ENCODE measurements around the gene SNRNP48. TPM values are rescaled to one million over a fixed set of nuclear protein-coding genes. Genes with fewer than 3 reads are reported as not detected.
A peak's percentile ranks its signal among the peaks of the same experiment; 100 is the strongest.

The SNRNP48 gene
- total and polyA plus RNA-seq, 4 donors, result 4.6 to 23.9 (median 6.7) TPM

GRCh38 chr6:7562769-7563168 is 27.2 kb upstream of the SNRNP48 start:
- peaks cover 0 to 5% (median 0%) of the 10 kb centered on the region in 4 donors for H3K36me3 ChIP-seq (ENCODE audit: control insufficient read depth in 4 of 4, insufficient read depth in 4 of 4, low read length in 4 of 4)
- H3K9me3 ChIP-seq (ENCODE audit: control insufficient read depth in 4 of 4, insufficient read depth in 3 of 4, low read length in 3 of 4), result peaks cover 0 to 1% (median 0%) of the 10 kb centered on the region in 4 donors
- DNase-seq, result peak in 1 of 3 donors; percentile 14
- H3K9ac ChIP-seq (ENCODE audit: insufficient read depth in 1 of 2, low read length in 2 of 2), result no peak overlapping the region
- no peak overlapping the region for H3K4me3 ChIP-seq
- no peak for ATAC-seq (ENCODE audit: insufficient read depth, low FRiP score)
- TF ChIP-seq CTCF (IDR thresholded peaks at IDR 0.05; ENCODE audit: control extremely low read depth, extremely low read depth), result no peak
- WGBS, 2 donors, result 51 to 63% methylated on average over 4 of the region's 4 CpGs
- peaks cover 0 to 3% (median 0%) of the 10 kb centered on the region in 5 donors for H3K4me1 ChIP-seq (ENCODE audit: control insufficient read depth in 5 of 5, insufficient read depth in 5 of 5, low read length in 5 of 5)
- H3K27ac ChIP-seq (ENCODE audit: low read depth in 1 of 2, low read length in 1 of 2), result peak overlapping the region in 1 of 2 donors; percentile 7
- H3K27me3 ChIP-seq (ENCODE audit: control insufficient read depth in 3 of 3, insufficient read depth in 3 of 3, low read length in 2 of 3), result no peaks in the 10 kb centered on the region

GRCh38 chr6:7566107-7566506 is 23.9 kb upstream of the SNRNP48 start:
- Histone ChIP-seq H3K27ac (ENCODE audit: low read depth in 1 of 2, low read length in 1 of 2) (no peak overlapping the region), H3K9me3 (ENCODE audit: control insufficient read depth in 4 of 4, insufficient read depth in 3 of 4, low read length in 3 of 4) (peaks cover 0 to 2% (median 0%) of the 10 kb centered on the region in 4 donors), H3K36me3 (ENCODE audit: control insufficient read depth in 4 of 4, insufficient read depth in 4 of 4, low read length in 4 of 4) (peaks cover 0 to 16% (median 0%) of the 10 kb centered on the region in 4 donors), H3K9ac (ENCODE audit: insufficient read depth in 1 of 2, low read length in 2 of 2) (no peak overlapping the region), H3K4me1 (ENCODE audit: control insufficient read depth in 5 of 5, insufficient read depth in 5 of 5, low read length in 5 of 5) (peaks cover 0 to 1% (median 0%) of the 10 kb centered on the region in 5 donors), H3K4me3 (no peak overlapping the region), H3K27me3 (ENCODE audit: control insufficient read depth in 3 of 3, insufficient read depth in 3 of 3, low read length in 2 of 3) (no peaks in the 10 kb centered on the region)
- DNase-seq (no peak), ATAC-seq (ENCODE audit: insufficient read depth, low FRiP score) (no peak)
- no peak for TF ChIP-seq CTCF (IDR thresholded peaks at IDR 0.05; ENCODE audit: control extremely low read depth, extremely low read depth)
- 95 to 96% methylated on average over 2 of the region's 2 CpGs for WGBS, 2 donors

GRCh38 chr6:7566617-7567173 is 23.3 kb upstream of the SNRNP48 start:
- no peak for TF ChIP-seq CTCF (IDR thresholded peaks at IDR 0.05; ENCODE audit: control extremely low read depth, extremely low read depth)
- Histone ChIP-seq H3K36me3 (ENCODE audit: control insufficient read depth in 4 of 4, insufficient read depth in 4 of 4, low read length in 4 of 4) (peaks cover 0 to 16% (median 0%) of the 10 kb centered on the region in 4 donors), H3K9me3 (ENCODE audit: control insufficient read depth in 4 of 4, insufficient read depth in 3 of 4, low read length in 3 of 4) (peaks cover 0 to 2% (median 0%) of the 10 kb centered on the region in 4 donors), H3K4me3 (no peak overlapping the region), H3K27me3 (ENCODE audit: control insufficient read depth in 3 of 3, insufficient read depth in 3 of 3, low read length in 2 of 3) (no peaks in the 10 kb centered on the region), H3K9ac (ENCODE audit: insufficient read depth in 1 of 2, low read length in 2 of 2) (no peak overlapping the region), H3K27ac (ENCODE audit: low read depth in 1 of 2, low read length in 1 of 2) (no peak overlapping the region), H3K4me1 (ENCODE audit: control insufficient read depth in 5 of 5, insufficient read depth in 5 of 5, low read length in 5 of 5) (no peaks in the 10 kb centered on the region)
- ATAC-seq (ENCODE audit: insufficient read depth, low FRiP score) (no peak), DNase-seq (no peak)
- 94 to 96% methylated on average over 4 of the region's 4 CpGs for WGBS, 2 donors

- H3K4me3 ChIP-seq, result no peak overlapping the region
- no peak overlapping the region for H3K27ac ChIP-seq (ENCODE audit: low read depth in 1 of 2, low read length in 1 of 2)
- no peak for TF ChIP-seq CTCF (IDR thresholded peaks at IDR 0.05; ENCODE audit: control extremely low read depth, extremely low read depth)
- DNase-seq, result no peak
- no peaks in the 10 kb centered on the region for H3K27me3 ChIP-seq (ENCODE audit: control insufficient read depth in 3 of 3, insufficient read depth in 3 of 3, low read length in 2 of 3)
- no peaks in the 10 kb centered on the region for H3K4me1 ChIP-seq (ENCODE audit: control insufficient read depth in 5 of 5, insufficient read depth in 5 of 5, low read length in 5 of 5)
- peaks cover 0 to 2% (median 0%) of the 10 kb centered on the region in 4 donors for H3K9me3 ChIP-seq (ENCODE audit: control insufficient read depth in 4 of 4, insufficient read depth in 3 of 4, low read length in 3 of 4)
- no peak overlapping the region for H3K9ac ChIP-seq (ENCODE audit: insufficient read depth in 1 of 2, low read length in 2 of 2)
- no peak for ATAC-seq (ENCODE audit: insufficient read depth, low FRiP score)
- WGBS, 2 donors, result 81 to 86% methylated on average over 3 of the region's 3 CpGs
- H3K36me3 ChIP-seq (ENCODE audit: control insufficient read depth in 4 of 4, insufficient read depth in 4 of 4, low read length in 4 of 4), result peaks cover 0 to 24% (median 0%) of the 10 kb centered on the region in 4 donors
Observed at GRCh38 chr6:7568021-7568420, 22.0 kb upstream of the SNRNP48 start.

Data from lung (tissue), 12 donors.